Stimulated activated memory B cell treated with anti-CD40 and anti-IgM and Interleukin-4, amounts not matched to agents 10 μg/mL and 1 μg/mL and 100 μg/mL, for 72 hours (primary cell): Measurements from ENCODE around the gene CCDC148.
"Not testable (repeated sequence)": the region's sequence is repeated elsewhere in the genome, so short reads cannot be mapped to it uniquely, and the experiment has no call there.

Experiments
- ATAC-seq: fragments of 150-1000 bp; cut with Tn5 transposase; 2 replicates; pipeline ENCODE4 v1.10.0; 2021
- H3K27ac Mint-ChIP-seq: one replicate; pipeline ENCODE4 v1.8.0; 2022; ENCODE audit warnings: mild to moderate bottlenecking, mixed read lengths
- H3K27me3 Mint-ChIP-seq: one replicate; pipeline ENCODE4 v1.8.0; 2022; ENCODE audit warnings: mixed read lengths
- H3K36me3 Mint-ChIP-seq: one replicate; pipeline ENCODE4 v1.8.0; 2022; ENCODE audit warnings: mixed read lengths
- H3K4me1 Mint-ChIP-seq: one replicate; pipeline ENCODE4 v1.8.0; 2022; ENCODE audit warnings: mixed read lengths
- H3K4me3 Mint-ChIP-seq: one replicate; pipeline ENCODE4 v1.8.0; 2022; ENCODE audit warnings: mild to moderate bottlenecking, moderate library complexity, mixed read lengths
- H3K9me3 Mint-ChIP-seq: one replicate; pipeline ENCODE4 v1.8.0; 2022; ENCODE audit warnings: mixed read lengths

Gene CCDC148

DNA sequence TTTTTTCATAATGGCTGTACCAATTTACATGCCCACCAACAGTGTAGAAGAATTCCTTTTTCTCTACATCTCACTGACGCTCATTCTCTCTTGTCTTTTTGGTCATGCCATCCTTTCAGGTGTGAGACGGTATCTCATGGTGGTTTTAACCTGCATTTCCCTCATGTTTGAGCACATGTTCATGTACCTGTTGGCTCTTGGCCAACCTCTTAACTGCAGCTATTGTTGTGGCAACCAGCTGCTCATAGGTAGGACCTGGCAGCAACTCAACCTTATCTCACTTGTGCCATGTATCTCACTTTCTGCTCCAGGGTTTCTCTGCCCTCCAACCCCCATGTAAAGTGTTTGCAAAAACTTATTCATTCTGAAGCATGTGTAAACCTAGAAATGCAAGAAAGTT, 187.4 kb downstream of the CCDC148 start:
- Mint-ChIP-seq H3K4me3 (no peak overlapping the region), H3K36me3 (no peaks in the 10 kb centered on the region), H3K9me3 (peaks cover 2% of the 10 kb centered on the region), H3K27ac (no peak overlapping the region), H3K4me1 (no peaks in the 10 kb centered on the region), H3K27me3 (no peaks in the 10 kb centered on the region)
- no peak for ATAC-seq

DNA sequence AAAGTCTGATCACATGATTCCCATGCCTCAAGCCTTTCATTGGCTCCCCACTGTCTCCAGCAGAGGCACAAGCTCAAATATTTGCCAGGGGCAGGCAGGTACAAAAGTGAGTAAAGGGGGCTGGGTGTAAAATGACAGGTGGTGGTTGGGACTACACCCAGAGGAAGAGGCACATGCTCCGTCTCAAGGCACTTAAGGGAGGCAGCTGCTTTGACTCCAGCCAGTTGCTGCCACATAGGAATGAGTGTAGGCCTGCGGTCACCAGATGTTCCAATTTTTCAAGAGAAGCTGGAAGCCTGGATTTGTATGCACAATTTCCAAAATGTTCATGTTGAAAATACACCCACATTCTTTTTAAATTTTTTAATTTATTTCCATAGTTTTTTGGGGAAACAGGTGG, 190.4 kb downstream of the CCDC148 start:
- no peaks in the 10 kb centered on the region for H3K27me3 Mint-ChIP-seq
- H3K4me1 Mint-ChIP-seq: no peaks in the 10 kb centered on the region

GRCh38 chr2:158255257-158255656, 201.3 kb downstream of the CCDC148 start:
- no peaks in the 10 kb centered on the region for H3K9me3 Mint-ChIP-seq
- H3K4me3 Mint-ChIP-seq: no peak overlapping the region
- H3K36me3 Mint-ChIP-seq: no peaks in the 10 kb centered on the region
- H3K27ac Mint-ChIP-seq: no peak overlapping the region
- no peak for ATAC-seq
- peaks cover 9% of the 10 kb centered on the region for H3K27me3 Mint-ChIP-seq
- no peaks in the 10 kb centered on the region for H3K4me1 Mint-ChIP-seq

More for the DNA sequence above, 190.4 kb downstream of the CCDC148 start:
- no peak for ATAC-seq
- no peak overlapping the region for H3K27ac Mint-ChIP-seq
- peaks cover 2% of the 10 kb centered on the region for H3K9me3 Mint-ChIP-seq
- no peak overlapping the region for H3K4me3 Mint-ChIP-seq
- no peaks in the 10 kb centered on the region for H3K36me3 Mint-ChIP-seq

GRCh38 chr2:158253170-158253569, 203.4 kb downstream of the CCDC148 start:
- Mint-ChIP-seq H3K4me1 (no peaks in the 10 kb centered on the region), H3K27ac (no peak overlapping the region), H3K27me3 (peaks cover 9% of the 10 kb centered on the region), H3K9me3 (no peaks in the 10 kb centered on the region), H3K4me3 (no peak overlapping the region), H3K36me3 (no peaks in the 10 kb centered on the region)
- ATAC-seq: no peak

GRCh38 chr2:158251356-158251755, 205.2 kb downstream of the CCDC148 start:
- H3K27ac Mint-ChIP-seq: no peak overlapping the region
- H3K4me3 Mint-ChIP-seq: no peak overlapping the region
- H3K4me1 Mint-ChIP-seq: no peaks in the 10 kb centered on the region
- peaks cover 9% of the 10 kb centered on the region for H3K27me3 Mint-ChIP-seq
- H3K9me3 Mint-ChIP-seq: no peaks in the 10 kb centered on the region
- H3K36me3 Mint-ChIP-seq: no peaks in the 10 kb centered on the region
- no peak for ATAC-seq

GRCh38 chr2:158243392-158243791, 213.2 kb downstream of the CCDC148 start:
- no peak overlapping the region for H3K4me3 Mint-ChIP-seq
- no peak overlapping the region for H3K27ac Mint-ChIP-seq
- H3K9me3 Mint-ChIP-seq: no peaks in the 10 kb centered on the region
- H3K27me3 Mint-ChIP-seq: no peaks in the 10 kb centered on the region
- no peaks in the 10 kb centered on the region for H3K4me1 Mint-ChIP-seq
- no peaks in the 10 kb centered on the region for H3K36me3 Mint-ChIP-seq
- ATAC-seq: no peak

- H3K4me3 Mint-ChIP-seq: no peak overlapping the region
These were observed 214.3 kb downstream of the CCDC148 start for GRCh38 chr2:158242280-158242679.

DNA sequence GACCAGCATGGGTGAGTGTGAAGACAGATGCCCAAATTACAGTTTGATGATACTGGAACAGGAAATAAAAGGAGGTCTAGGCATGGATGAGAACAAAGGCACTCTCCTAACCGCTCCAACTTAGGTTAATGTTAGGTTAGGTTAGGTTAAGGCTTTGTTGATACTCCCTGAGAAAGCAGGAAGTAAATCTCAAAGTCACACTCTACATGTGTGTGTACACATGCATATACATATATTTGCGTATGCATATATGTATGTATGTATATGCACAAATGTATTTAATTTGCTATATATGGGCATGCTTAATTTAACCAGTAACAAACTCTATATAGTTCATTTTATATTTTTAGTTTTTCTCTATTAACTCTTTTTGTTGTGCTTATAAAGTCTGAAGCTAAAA, 215.6 kb downstream of the CCDC148 start:
- no peak for ATAC-seq
- Mint-ChIP-seq H3K4me3 (no peak overlapping the region), H3K27me3 (no peaks in the 10 kb centered on the region), H3K9me3 (no peaks in the 10 kb centered on the region), H3K27ac (no peak overlapping the region), H3K36me3 (no peaks in the 10 kb centered on the region), H3K4me1 (no peaks in the 10 kb centered on the region)

More at GRCh38 chr2:158242280-158242679, 214.3 kb downstream of the CCDC148 start:
- no peak for ATAC-seq
- no peaks in the 10 kb centered on the region for H3K36me3 Mint-ChIP-seq
- H3K9me3 Mint-ChIP-seq: no peaks in the 10 kb centered on the region
- no peaks in the 10 kb centered on the region for H3K27me3 Mint-ChIP-seq
- no peaks in the 10 kb centered on the region for H3K4me1 Mint-ChIP-seq
- no peak overlapping the region for H3K27ac Mint-ChIP-seq

DNA sequence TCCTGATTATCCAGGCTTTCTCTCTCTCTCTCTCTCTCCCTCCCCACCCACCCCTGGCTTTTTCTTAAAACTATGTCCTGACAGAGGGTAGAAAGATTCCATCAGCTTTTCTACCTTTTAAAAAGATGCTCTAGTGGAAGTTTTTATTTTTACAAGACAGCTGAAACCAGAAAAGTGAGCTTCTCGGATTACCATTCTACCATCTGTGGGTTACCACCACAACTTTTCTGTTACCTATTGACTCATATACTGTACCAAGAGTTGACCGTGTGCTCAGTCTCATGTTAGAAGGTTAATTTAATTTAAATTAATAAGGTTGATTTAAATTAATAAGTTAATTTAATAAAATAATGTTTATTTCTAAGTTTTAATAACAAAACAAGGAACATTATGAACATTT, 217.3 kb downstream of the CCDC148 start:
- no peak overlapping the region for H3K4me3 Mint-ChIP-seq
- ATAC-seq: no peak
- H3K27ac Mint-ChIP-seq: no peak overlapping the region
- no peaks in the 10 kb centered on the region for H3K9me3 Mint-ChIP-seq
- no peaks in the 10 kb centered on the region for H3K27me3 Mint-ChIP-seq
- H3K36me3 Mint-ChIP-seq: no peaks in the 10 kb centered on the region
- no peaks in the 10 kb centered on the region for H3K4me1 Mint-ChIP-seq

GRCh38 chr2:158234497-158234896, 222.1 kb downstream of the CCDC148 start:
- H3K27ac Mint-ChIP-seq: no peak overlapping the region

DNA sequence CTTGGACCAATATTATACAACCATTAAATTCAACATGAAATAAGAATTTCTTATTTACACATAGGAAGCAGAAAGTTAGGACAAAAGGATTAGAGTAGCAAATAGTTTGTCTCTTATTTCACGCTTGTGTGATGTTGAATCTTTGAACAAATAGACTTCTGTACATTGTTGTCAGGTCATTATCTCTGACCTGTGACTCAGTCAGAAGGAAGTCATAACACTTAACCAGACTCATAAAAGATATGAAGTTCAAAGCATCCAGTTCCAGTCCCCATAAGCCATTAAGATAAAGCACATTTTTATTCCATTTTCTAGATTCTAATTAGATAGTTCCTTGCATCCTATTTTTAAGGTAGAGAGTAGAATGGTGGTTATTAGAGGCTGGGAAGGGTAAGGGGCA, 224.1 kb downstream of the CCDC148 start:
- ATAC-seq: no peak
- H3K4me1 Mint-ChIP-seq: no peaks in the 10 kb centered on the region
- H3K27me3 Mint-ChIP-seq: no peaks in the 10 kb centered on the region
- H3K4me3 Mint-ChIP-seq: no peak overlapping the region
- no peak overlapping the region for H3K27ac Mint-ChIP-seq
- no peaks in the 10 kb centered on the region for H3K36me3 Mint-ChIP-seq
- no peaks in the 10 kb centered on the region for H3K9me3 Mint-ChIP-seq

More at GRCh38 chr2:158234497-158234896, 222.1 kb downstream of the CCDC148 start:
- no peak for ATAC-seq
- Mint-ChIP-seq H3K36me3 (no peaks in the 10 kb centered on the region), H3K9me3 (no peaks in the 10 kb centered on the region), H3K4me1 (no peaks in the 10 kb centered on the region), H3K27me3 (no peaks in the 10 kb centered on the region), H3K4me3 (no peak overlapping the region)

GRCh38 chr2:158228943-158229508, 227.5 kb downstream of the CCDC148 start:
- no peak for ATAC-seq
- Mint-ChIP-seq H3K27ac (no peak overlapping the region), H3K9me3 (no peaks in the 10 kb centered on the region), H3K27me3 (no peaks in the 10 kb centered on the region), H3K4me3 (no peak overlapping the region), H3K4me1 (no peaks in the 10 kb centered on the region), H3K36me3 (no peaks in the 10 kb centered on the region)

DNA sequence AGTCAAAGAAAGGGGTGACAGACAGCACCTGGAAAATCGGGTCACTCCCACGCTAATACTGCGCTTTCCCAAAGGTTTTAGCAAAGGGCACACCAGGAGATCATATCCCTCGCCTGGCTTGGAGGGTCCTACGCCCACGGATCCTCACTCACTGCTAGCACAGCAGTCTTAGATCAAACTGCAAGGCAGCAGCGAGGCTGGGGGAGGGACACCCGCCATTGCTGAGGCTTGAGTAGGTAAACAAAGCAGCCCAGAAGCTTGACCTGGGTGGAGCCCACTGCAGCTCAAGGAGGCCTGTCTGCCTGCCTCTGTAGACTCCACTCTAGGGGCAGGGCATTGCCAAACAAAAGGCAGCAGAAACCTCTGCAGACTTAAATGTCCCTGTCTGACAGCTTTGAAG, 233.5 kb downstream of the CCDC148 start:
- H3K9me3 Mint-ChIP-seq, H3K27ac Mint-ChIP-seq, ATAC-seq, H3K36me3 Mint-ChIP-seq, H3K4me3 Mint-ChIP-seq, H3K27me3 Mint-ChIP-seq: not testable (repeated sequence)
- peaks cover 19% of the 10 kb centered on the region for H3K4me1 Mint-ChIP-seq

DNA sequence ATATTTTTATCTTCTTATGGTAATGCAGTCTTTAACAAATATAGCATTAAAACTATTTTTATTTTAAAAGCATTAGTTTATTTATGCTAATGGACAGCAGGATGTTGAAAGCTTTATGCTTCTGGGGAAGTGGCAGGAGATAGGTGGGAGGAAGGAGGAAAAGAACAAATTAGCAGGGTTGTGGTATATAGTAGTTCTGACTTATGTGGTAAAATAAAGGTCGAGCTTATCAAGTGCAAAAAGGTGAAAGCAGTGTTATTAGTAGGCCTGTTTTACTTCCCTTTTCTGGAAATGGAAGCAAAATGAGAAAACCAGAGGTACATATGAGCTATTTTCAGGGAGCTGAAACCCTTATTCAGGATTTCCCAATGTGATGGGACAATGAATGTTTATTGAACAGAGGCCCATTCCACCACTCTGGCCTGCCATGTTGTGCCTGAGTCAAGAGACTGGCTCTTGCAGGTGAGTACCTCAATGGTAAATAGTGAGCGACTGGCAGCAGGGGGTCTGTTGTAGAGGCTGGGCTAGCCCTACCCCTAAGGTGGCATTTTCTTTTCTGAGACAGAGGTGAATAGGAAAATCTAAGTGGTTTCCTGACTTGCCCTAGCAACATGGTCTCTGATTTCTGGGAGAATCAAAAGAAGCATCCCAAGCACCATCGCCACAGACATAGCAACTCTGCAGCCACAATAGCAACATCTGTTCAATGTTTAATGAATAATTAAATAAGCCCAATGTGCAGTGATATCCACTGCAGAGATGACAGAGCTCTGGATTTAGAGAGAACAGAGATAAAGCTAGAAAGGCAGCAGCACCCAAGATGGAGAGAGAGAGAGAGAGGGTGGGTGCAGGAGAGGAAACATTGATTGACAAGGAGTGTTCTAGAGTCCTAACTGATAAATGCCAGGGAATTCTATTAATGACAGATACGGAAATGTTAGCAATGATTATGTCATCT, 235.2 kb downstream of the CCDC148 start:
- Mint-ChIP-seq H3K4me1 (peaks cover 19% of the 10 kb centered on the region), H3K27ac (no peak overlapping the region), H3K4me3 (no peak overlapping the region), H3K36me3 (no peaks in the 10 kb centered on the region), H3K9me3 (no peaks in the 10 kb centered on the region), H3K27me3 (no peaks in the 10 kb centered on the region)
- peak; percentile 96 for ATAC-seq

- peaks cover 27% of the 10 kb centered on the region for H3K4me1 Mint-ChIP-seq
- no peak overlapping the region for H3K4me3 Mint-ChIP-seq
- no peak for ATAC-seq
- H3K9me3 Mint-ChIP-seq: no peaks in the 10 kb centered on the region
- no peaks in the 10 kb centered on the region for H3K36me3 Mint-ChIP-seq
- no peaks in the 10 kb centered on the region for H3K27me3 Mint-ChIP-seq
- H3K27ac Mint-ChIP-seq: no peak overlapping the region
These were observed 239.0 kb downstream of the CCDC148 start for GRCh38 chr2:158217593-158217992.

DNA sequence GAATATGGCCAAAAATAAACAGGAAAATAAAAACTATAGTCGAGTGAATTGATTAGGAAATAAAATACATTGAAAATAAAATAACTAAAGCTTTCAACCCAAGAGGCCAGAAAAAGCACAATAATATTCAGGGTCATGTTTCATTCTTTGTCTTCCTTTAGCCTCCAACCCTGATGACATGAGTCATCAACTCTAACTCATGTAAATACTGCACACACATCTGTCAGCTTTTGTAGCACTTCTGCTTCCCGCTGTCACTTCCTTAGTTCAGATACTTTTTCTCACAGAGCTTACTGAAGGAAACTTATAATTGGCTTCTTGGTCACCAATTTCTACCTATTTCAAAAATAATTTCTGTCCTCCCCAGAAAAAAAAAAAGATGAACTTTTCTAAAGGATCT, 242.1 kb downstream of the CCDC148 start:
- Mint-ChIP-seq H3K4me1 (peaks cover 8% of the 10 kb centered on the region), H3K27ac (no peak overlapping the region), H3K9me3 (no peaks in the 10 kb centered on the region), H3K4me3 (no peak overlapping the region), H3K36me3 (no peaks in the 10 kb centered on the region), H3K27me3 (no peaks in the 10 kb centered on the region)
- ATAC-seq: peak; percentile 86
